ENCODE results near the gene COX6B1.

DNA sequence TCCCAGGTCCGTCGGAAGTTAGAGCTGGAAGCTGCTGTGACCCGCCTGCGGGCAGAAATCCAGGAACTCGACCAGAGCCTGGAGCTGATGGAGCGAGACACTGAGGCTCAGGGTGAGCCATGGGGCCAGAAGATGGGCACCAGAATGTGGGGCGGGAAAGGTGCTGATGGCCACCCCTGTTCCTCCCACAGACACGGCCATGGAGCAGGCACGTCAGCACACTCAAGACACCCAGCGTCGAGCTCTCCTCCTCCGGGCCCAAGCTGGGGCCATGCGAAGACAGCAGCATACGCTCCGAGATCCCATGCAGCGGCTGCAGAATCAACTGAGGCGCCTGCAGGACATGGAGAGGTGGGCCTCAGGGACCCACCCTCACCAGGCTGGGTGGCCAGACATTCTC lies 33.1 kb upstream of the COX6B1 start:
- TF ChIP-seq, protein P1, sequence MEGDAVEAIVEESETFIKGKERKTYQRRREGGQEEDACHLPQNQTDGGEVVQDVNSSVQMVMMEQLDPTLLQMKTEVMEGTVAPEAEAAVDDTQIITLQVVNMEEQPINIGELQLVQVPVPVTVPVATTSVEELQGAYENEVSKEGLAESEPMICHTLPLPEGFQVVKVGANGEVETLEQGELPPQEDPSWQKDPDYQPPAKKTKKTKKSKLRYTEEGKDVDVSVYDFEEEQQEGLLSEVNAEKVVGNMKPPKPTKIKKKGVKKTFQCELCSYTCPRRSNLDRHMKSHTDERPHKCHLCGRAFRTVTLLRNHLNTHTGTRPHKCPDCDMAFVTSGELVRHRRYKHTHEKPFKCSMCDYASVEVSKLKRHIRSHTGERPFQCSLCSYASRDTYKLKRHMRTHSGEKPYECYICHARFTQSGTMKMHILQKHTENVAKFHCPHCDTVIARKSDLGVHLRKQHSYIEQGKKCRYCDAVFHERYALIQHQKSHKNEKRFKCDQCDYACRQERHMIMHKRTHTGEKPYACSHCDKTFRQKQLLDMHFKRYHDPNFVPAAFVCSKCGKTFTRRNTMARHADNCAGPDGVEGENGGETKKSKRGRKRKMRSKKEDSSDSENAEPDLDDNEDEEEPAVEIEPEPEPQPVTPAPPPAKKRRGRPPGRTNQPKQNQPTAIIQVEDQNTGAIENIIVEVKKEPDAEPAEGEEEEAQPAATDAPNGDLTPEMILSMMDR (IDR thresholded peaks at IDR 0.05 in 4 of 5, conservative IDR thresholded peaks at IDR 0.05 in 1 of 5), result no peak
- TF ChIP-seq POLR2A (IDR thresholded peaks at IDR 0.05), result no peak

Measured in gastrocnemius medialis (tissue), 4 donors.